Renal cortical epithelial cell (primary cell): ENCODE data around the gene DPCD. TPM values are rescaled to one million over a fixed set of nuclear protein-coding genes. Genes with fewer than 3 reads are reported as not detected.

Experiments used
- DNase-seq: peaks from one replicate; pipeline ENCODE4 v3.0.0-alpha.2; 2011; ENCODE audit warnings: low read depth
- total RNA-seq: library from RNA; depleted of rRNA; stranded (reverse); fragments of >200 nt; gene quantifications from 2 replicates; pipeline ENCODE4 v1.2.3, GENCODE V29; 2014

Gene DPCD
- total RNA-seq, 1 donor from 2014 or later: 79.8 TPM

DNA sequence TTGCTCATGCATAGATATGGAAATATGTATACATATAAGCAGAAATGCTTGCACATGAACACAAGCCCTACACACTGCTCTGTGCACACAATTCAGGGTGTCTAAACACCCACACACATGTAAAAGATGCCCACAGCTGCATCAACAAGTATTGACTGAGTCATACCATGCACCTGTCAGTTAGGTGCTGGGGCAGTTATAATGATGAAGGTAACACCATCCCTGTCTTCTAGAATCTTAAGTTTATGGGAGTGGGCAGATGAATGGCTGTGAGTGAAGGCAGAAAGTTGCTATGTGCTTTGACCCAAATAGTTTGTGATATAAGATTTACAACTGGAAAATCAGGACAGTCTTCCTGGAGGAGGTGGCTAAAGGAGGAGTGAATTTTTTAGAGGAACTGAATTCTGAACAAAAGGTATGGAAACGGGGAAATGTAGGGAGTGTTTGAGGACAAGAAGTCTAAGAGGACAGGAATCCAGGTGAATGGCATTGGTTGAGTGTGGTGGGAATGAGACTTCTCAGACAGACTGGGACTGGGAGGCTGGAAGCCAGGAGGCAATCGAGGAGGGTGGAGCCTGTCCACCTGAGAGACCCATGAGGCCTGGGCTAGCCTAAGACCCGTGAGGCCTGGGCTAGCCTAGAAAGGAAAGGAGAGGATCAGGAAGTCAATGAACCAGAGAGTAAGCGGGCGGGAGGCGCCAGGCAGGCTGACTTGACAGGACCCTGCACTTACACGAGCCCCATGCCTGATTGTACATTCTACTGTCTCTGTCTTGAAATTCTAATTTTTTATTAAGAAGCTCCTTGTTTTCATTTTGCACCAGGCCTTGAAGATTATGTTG, 20.7 kb upstream of the DPCD start:
- no peak for DNase-seq

GRCh38 chr10:101568054-101568745, 19.9 kb upstream of the DPCD start:
- no peak for DNase-seq

- DNase-seq: no peak
Observed at GRCh38 chr10:101569323-101569621, 18.8 kb upstream of the DPCD start.

- no peak for DNase-seq
Observed at GRCh38 chr10:101569622-101570427, 18.3 kb upstream of the DPCD start.

DNA sequence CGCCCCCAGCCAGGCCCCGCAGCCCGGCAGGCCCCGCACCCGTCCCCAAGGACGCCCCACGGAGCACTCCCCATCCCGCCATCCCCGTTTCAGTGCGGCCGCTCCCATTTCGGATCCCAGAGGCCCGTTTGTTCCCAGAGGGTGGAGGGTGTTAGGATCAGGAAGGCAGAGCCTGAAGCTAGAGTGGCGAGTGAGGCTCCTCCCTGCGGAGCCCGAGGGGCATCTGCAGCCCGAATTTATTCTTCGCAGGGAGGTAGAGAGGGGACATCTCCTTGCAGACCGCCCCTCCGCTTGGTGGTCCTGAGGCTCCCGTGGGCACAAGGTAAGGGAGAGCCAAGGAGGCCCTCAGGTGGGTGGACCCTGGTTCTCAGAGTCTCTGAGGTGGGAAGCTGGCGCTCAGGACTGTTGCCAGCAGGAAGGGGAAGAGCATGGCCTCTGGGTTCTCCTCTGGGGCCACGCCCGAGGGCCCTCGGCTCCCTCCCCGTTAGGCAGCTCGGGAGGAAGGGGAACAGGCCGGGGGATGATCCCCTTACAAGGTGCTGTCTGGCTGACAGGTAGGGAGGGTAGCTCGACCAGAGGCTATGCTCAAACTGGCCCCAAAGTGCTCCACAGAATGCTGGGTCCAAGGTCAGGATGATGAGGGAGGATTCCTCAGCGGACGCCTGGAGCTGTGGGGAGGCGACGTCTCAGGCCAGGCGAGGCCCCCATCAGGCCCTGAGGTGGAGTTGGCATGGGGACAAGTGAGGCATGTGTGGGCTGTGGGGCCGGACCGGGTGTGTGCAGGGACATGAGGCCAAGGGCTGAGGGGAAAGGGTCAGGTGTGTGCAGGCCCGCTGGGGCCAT, 17.5 kb upstream of the DPCD start:
- no peak for DNase-seq

DNA sequence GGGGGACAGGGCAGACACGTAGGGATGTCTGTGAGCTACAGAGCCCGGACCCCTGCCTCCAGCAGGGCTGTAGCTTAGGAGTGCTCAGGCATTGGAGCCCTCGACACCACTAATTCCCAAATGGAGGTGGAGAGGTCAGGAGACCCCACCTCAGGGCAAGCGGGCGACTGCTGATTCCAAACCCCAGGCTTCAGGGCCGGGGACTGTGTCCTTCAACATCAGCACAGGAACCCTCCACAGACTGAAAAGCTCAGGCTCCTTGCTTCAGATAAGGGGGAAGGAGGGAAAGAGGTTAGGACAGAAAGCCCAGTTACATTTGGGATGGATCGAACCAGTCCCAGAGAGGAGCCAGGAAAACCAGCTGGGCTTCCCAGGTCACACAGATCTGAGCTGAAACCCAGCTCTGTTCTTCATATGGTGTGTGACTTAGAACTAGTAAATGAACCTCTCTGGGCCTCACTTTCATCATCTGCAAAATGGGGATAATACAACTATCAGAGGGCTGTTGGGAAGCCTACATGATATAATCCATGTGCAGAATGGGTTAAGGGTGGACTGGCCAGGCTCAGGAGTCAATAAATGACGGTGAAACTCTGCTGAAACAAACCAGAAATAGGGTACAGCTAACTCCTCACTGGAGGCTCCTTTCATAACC, 16.7 kb upstream of the DPCD start:
- no peak for DNase-seq

DNA sequence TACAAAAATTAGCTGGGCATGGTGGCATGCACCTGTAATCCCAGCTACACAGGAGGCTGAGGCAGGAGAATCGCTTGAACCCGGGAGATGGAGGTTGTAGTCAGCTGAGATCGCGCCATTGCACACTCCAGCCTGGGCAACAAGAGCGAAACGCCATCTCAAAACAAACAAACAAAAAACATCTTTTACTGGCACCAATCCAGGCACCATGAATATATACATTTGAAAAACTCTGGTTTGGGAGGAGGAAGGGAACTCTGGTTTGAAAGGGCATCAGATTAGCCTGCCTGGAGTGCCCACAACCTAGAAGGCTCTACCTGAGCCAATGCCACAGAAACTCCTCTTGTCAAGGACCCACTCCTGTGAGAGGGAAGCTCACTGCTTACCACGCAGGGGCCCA, 16.0 kb upstream of the DPCD start:
- no peak for DNase-seq

GRCh38 chr10:101572785-101573184, 15.3 kb upstream of the DPCD start:
- DNase-seq: no peak

DNA sequence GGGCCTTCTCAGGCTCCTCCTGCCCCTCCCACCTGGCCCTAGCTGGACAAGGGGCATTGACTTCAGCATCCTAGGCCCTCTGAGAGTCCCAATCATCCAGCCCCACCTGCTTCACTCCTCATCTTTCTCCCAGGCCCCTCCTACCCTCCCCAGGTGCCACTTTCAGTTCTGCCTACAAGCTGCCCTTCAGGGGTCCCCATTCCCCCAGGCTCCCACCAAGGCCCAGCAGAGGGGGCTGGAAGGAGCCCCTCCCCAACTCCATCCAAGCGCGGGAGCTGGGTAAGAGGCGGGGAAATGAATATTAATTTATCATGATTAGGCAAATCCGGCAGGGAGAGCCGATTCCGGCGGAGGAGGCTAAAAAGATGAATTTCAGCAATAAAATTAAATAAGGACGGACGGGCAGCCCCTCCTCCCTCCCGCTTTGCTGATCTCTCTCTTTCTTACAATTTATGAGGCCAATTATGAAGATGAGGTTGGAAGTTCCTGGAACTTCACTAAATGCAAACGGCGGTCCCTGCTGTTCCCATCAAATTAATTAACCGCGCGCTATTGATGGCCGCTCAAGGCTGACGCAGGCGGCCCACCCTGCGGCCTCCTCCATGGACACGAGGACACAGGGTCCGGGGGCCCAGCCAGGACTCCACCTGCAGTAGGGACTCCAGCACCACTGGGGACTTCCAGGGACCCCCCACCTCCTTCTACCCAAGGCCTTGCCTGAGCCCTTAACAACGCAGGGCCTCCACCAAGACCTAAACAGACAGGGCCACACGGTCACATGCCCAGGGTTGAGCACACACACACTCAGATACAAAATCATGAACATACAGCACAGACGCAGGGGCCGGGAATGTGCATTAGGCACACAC, 14.0 kb upstream of the DPCD start:
- DNase-seq: no peak

DNA sequence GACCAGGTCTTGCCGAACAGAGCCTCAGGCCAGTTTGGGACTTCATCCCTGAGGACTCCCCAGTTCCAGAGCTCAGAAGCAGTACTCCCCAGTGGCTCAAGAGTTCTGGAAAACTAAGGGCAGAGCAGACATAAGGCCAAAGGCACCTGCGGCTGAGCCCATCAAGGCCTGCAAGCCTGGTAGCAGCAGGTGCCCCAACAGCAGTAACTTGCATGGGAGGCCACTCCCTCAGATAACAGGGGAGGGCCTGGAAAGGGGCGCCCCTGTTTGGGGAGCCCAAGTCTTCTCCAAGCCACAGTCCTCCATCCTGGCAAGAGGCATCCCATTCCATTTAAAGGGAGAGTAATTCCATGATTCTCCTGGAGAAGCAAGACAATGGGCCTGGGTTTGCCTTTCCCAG, 13.0 kb upstream of the DPCD start:
- no peak for DNase-seq

GRCh38 chr10:101575580-101576210, 12.4 kb upstream of the DPCD start:
- no peak for DNase-seq

DNA sequence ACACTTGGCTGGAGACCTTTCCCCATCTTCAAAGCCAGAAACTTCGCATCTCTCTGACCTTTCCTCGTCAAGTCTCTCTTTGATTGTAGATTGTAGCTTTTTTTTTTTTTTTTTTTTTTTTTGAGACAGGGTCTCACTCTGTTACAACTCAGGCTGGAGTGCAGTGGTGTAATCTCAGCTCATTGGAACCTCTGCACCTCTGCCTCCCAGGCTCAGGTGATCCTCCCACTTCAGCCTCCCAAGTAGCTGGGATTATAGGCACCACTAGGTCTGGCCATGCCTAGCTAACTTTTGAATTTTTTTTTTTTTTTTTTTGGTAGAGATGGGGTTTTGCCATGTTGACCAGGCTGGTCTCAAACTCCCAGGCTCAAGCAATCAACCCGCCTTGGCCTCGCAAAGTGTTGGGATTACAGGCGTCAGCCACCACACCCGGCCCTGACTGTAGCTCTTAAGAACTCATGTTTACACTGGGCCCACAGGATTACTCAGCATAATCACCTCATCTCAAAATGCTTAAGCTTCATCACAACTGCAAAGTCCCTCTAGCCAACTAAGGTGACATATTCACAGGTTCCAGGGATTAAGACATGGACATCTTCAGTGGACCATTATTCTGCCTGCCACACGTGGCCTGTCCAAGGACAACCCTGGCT, 11.8 kb upstream of the DPCD start:
- no peak for DNase-seq

DNA sequence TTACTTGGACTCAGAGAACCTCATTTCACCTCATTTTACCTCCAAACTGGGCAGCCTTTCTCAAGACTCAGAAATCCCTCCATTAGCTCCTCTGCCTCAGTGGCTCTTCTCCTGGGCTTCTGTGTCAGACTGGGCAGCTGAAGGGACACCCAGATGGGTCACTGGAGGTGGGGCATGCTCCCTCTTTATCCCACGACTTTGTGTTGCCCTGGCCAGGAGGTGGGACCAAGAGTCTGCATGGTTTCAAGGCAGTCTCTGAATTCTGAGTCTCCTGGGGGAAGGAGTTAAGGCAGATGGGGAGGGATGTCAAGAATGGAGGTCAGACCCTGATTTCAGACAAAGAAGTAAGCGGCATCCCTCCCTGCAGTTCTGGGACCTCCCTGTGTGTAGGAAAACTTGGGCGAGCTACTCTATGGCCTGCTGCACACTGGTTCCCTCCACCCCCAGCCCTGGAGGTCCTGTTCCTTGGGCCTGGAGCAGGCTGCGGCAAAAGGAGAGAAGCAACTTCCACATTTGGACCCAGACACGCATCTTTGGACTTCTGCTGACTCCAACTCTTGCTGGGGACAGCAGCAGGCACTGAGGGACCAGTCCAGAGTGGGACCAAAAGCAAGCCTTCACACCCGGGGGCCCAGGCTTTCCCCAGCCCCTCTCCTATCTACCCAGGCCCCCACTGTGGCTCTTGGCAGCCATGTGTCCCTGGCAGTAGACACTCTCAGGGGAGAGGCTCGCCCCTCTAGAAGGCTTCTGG, 10.8 kb upstream of the DPCD start:
- DNase-seq: no peak

DNA sequence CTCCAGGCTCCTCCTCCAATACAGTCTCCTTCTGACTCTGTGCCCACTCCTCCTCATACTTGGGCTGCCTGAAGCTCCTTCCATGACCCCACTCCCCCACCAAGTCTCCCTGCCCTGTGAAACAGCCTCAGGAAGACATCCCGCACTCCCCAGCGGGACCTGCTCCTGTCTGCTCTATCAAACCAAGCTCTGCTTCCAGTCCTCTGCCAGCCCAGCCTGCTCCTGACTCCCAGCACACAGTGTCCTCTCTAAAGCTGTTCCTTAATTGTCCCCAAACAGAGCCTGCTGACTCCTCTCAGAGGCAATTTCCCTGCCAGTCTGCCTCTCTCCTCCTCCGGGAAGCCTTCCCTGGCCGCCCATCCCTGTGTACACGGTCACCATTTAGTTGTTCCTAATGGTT, 9.9 kb upstream of the DPCD start:
- DNase-seq: no peak

DNA sequence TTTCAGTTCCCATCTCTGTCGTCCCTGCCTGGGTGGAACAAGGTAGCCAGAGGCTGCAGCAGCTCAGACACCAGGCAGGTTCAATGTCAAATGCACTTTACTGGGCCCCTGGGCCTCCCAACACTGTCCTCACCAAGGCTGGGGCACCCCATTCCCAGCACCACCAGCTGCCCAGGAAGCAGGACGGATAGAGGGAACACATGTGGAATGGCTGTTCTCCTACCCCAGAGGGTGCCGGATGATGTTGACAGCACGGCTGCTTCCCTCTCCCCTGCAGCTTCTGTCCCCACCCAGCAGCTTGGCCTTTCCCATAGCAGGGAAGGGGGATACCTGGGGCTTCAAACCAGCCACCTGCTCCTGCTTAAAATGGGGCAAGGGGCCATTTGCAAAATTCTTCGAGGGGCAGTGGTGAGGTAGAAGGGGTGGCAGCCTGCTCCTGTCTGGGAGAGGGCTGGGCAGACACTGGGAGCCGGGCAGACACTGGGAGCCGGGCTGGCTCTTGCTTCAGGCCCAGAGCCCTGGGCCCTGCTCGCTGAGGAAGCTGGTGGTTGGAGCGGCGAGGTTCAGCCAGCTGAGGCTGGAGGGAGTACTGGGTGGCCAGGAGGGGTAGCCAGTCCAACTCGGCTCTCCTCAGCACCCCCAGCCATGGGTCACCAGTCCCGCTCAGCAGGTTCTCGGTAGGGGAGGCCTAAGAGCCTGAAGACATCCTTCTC, 9.2 kb upstream of the DPCD start:
- no peak for DNase-seq

DNA sequence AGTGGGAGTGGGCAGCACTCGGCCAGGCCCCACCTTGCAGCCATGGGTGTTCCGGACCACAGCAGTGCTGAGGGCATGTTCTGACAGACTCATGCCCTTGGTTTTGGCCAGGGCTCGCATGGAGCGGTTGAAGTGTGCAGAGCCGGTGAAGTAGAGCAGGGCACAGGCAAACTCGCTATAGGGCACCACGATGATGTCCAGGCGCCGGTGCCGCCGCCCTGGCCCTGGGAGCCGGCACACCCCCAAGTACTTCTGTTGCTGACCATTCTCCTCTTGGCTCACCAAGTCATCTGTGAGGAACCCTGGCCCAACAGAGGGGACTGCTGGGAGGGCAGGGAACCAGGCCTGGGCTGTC, 8.6 kb upstream of the DPCD start:
- no peak for DNase-seq

- no peak for DNase-seq
Observed at GRCh38 chr10:101580486-101581399, 7.4 kb upstream of the DPCD start.
